NCI-H526 treated with DMSO at 0.1 percent for 48 hours (cell line): ENCODE measurements around the gene PRRX2.
"Not testable (repeated sequence)": the region's sequence is repeated elsewhere in the genome, so short reads cannot be mapped to it uniquely, and the experiment has no call there.

Source experiments
- DNase-seq: peaks from one replicate; lab custom pipeline; 2025; lab: John Stamatoyannopoulos, UW

PRRX2 gene

GRCh38 chr9:129665389-129665775, at the start of gene PRRX2:
Gene PRRX2 (plus strand): TSS chr9:129665647. CDS start chr9:129665868, 221 bp downstream.
- DNase-seq = no peak

DNA sequence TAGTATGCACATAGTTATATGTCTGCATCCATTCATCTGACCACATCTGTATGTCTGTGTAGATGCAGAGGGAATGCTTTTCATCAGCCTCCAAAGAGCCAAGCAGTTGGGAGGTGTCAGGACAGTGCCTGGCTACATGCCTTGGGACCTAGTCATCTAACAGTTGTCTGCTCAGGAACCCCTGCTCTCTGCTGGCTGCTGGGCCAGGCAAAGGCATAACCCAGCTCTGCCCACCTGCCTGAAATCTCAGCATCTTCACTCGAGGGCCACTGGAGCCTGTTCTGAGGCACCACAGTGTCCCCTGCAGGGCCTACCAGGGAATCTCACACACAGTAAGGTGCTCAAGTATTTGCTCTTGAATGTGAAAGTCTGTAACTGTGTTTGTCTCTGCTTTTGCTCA, 48.3 kb upstream of the PRRX2 start:
- DNase-seq = no peak

DNA sequence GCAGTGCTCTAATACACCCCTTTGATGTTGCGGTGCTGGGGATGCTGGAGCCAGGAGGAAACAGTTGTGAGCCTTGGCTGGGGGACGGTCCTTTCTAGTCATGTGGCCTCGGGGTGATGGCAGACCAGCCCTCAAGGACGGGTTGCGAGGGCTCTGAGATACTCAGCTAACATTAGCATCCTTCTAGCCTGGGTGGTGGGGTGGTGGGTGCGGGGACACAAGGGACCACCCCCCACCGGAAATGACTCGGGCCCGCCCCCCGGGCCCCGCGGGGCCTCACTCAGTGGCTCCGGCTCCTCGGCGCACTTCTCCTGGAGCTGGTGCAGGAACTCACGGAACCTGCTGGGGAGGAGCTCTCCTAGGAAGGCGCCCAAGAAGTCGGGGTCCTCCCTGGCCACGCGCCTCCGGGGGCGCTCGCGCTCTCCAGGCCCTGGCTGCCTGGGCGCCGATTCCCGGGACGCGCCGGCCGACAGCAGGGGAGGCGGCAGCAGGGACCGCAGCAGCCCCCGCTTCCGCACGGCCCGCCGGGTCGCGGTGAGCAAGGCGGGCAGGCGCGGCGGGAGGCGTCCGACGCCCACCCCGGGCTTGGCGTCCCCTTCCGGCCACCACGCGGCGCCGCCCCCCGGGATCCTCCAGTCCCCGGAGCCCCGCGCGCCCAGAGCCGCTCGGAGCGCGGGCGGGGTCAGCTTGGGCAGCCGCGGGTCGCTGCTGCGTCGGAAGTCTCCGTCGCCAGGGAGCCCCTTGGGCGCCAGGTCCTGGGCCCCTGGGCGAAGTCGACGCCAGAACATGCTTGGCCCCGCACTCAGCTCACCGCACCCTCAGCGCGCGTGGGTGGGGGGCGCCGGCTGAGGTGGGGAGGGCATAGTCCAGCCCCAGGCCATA, 45.4 kb upstream of the PRRX2 start:
- no peak for DNase-seq

DNA sequence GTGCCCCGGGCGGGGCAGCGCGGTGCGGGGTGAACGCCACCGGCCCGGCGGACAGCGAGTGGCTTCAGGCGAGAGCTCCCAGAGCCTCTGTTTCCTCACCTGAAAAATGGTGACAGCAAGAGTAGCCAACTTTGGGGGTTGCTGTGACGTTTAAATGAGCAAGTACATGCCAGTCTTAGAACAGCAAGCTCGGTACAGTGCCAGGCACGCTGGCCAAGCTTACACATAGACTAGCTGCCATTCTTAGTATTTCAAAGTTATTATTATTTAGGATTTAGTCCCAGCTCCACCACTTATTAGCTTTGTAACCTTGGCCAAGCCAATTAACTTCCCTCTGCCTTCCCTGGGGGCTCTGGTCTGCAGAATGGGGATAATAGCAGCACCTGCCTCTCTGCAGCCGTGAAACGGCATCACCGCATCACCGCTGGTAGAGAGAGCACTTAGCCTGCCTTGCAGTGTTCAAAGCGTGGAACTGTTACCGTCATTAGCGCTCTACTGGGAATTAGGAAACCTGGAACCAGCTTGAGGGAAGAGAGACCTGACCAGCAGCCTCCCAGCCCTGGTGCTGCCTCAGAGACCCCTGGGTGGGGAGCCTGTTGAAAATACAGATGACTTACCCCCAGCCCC, 44.7 kb upstream of the PRRX2 start, which contains the start of gene C9orf50:
C9orf50 (minus strand) TSS at position 433 of the 627 bp plus-strand sequence. CDS start 527 bp downstream, outside the sequence.
- DNase-seq = no peak

GRCh38 chr9:129623331-129623730, 42.1 kb upstream of the PRRX2 start:
- DNase-seq = no peak

- peak; percentile 12 for DNase-seq
Observed at GRCh38 chr9:129624168-129624759, 41.2 kb upstream of the PRRX2 start.

- peak; percentile 15 for DNase-seq
Observed at GRCh38 chr9:129624947-129625346, 40.5 kb upstream of the PRRX2 start.

DNA sequence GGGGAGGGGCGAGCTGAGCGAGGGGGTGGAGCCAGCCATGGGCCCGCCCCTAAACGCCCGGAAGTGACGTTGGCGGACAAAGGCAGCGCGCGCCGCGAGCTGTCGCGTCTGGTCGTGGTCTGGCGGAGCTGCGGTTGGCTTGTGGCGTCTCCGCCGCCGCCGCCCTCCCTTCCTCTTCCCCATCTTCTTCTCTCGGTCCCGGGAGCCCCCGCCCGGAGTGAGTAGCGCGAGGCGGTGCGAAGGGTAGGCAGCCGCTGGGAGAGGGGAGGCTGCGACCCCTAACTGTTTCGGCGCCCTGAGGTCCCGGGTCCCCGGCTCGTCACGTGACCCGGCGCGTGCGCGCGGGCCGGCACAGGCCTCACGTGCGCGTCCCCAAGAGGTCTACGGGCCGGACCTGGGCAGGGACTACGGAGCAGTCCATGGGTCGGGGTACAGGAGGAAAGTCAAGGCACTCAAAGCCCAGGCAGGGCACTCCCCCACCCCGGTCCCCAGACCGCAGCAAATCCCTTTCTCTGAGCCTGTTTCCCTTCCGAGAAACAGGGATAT, 39.3 kb upstream of the PRRX2 start, which contains the start of gene NTMT1:
NTMT1 (plus strand) TSS at position 85 of the 546 bp plus-strand sequence. CDS start 6,541 bp downstream, outside the sequence.
- DNase-seq = peak; percentile 23

GRCh38 chr9:129626625-129627284, 38.7 kb upstream of the PRRX2 start:
- no peak for DNase-seq

DNA sequence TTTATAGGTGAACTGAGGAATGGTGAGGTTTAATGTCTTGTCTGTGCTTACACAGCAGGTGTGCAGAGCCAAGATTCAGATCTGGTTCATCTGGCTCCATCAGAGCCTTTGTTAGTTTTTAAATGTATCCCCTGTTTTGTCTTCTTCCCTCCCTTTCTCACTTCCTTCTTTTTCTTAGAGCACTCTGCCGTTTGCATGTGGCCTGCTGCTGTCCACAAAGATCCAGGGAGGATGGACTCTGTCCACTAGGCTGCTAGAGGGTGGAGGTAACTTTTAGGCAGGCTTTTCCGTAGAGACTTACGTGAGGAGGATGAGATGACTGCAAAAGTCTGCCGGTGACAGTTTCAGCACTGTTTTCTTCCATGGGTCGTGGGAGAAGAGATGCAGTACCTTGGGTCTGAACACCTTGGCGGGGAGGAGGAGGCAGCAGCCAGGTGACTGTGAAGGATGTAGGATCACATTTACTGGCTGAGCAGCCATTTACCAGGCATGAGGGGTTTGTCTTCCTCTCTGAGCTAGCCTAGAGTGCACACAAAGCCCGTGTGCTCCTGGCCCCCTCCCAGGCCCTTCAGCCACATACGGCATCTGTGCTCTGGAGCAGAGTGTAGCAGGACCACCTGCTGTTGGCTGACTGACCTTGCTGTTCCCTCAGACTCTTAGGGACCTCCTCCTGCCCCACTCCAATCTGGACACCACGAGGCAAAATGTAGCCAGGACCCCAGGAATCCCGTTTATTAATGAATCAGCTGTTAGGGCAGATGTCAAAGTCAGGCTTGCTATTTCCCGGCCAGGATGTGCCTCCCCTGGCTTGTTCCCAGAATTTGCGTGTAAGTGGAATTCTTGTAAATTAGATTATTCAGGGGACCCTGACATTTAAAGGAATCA, 37.6 kb upstream of the PRRX2 start:
- DNase-seq = no peak

DNA sequence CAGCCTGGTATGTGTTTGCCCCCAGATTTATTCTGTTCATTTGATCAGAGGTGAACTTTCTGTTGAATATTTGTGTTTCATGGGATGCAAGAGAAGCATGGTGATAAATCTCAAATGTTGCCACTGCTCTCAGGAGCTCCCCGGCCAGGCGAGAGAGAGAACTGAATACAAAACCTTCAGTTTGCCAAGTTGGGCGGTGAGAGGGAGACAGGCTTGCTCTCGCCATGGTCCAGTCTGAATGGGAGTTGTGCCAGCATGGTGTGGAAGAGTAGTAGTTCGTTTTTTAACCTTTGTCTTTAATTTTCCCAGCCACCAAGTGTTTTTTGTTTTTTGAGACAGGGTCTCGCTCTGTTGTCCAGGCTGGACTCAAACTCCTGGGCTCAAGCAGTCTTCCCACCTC, 36.7 kb upstream of the PRRX2 start:
- no peak for DNase-seq

GRCh38 chr9:129629251-129629820, 36.1 kb upstream of the PRRX2 start:
- DNase-seq = no peak

GRCh38 chr9:129630967-129631673, 34.3 kb upstream of the PRRX2 start:
- no peak for DNase-seq

- no peak for DNase-seq
Observed at GRCh38 chr9:129631674-129632129, 33.7 kb upstream of the PRRX2 start.

- no peak for DNase-seq
Observed at GRCh38 chr9:129632460-129632859, 33.0 kb upstream of the PRRX2 start.

- DNase-seq = no peak
Observed at GRCh38 chr9:129633207-129633606, 32.2 kb upstream of the PRRX2 start.

DNA sequence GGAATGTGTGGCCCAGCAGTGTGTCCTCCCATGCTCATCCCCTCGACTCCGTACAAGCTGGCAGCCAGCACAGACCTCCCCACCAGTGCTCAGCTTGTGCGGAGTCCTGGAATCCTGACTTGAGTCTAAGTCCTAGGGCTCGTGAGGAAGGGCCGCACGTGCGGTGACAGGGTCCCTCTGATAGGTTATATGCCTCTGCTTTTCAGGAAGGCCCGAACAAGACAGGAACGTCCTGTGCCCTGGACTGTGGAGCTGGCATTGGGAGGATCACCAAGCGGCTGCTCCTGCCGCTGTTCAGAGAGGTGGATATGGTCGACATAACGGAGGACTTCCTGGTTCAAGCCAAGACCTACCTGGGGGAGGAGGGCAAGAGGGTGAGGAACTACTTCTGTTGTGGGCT, 31.6 kb upstream of the PRRX2 start:
- DNase-seq = no peak

- DNase-seq = no peak
Observed at GRCh38 chr9:129635099-129636065, 30.1 kb upstream of the PRRX2 start.

- not testable (repeated sequence) for DNase-seq
Observed at GRCh38 chr9:129636343-129636742, 29.1 kb upstream of the PRRX2 start.
